IMR-90 (cell line): ENCODE measurements around the gene SPI1. TPM values are rescaled to one million over a fixed set of nuclear protein-coding genes. Genes with fewer than 3 reads are reported as not detected.

Experiments
- ATAC-seq: fragments of 200-7000 bp; cut with Tn5 transposase; 2 replicates; pipeline ENCODE4 v1.9.1; 2020; ENCODE audit warnings: low read depth, mild to moderate bottlenecking, moderate library complexity
- BruUV-seq: library from RNA; stranded (reverse); fragments of 400-500 nt; replicated peaks from 2 replicates; lab custom pipeline; 2021; lab: Mats Ljungman, UMichigan
- CTCF ChIA-PET: fragments of 300-600 bp; formaldehyde crosslinking; extraction: SDS; loops from one replicate; lab custom pipeline; 2021; ENCODE audit warnings: antibody characterized with exemption; lab: Yijun Ruan, JAX
- POLR2A ChIA-PET: fragments of 300-600 bp; sonication (Branson Sonifier 250); formaldehyde crosslinking; loops from one replicate; lab custom pipeline; 2022; ENCODE audit warnings: antibody characterized with exemption; ENCODE audit not compliant: unreplicated experiment; lab: Charles Lee
- DNase-seq: peaks from one replicate; pipeline ENCODE4 v3.0.0; 2013
- H2AFZ ChIP-seq: replicated peaks from 2 replicates; pipeline ENCODE3; 2013; ENCODE audit warnings: low read length, mild to moderate bottlenecking; ENCODE audit not compliant: poor library complexity
- H2AK5ac ChIP-seq: 2 replicates; pipeline ENCODE4 v1.6.1; 2013; ENCODE audit warnings: low read depth, low read length, inconsistent platforms
- H2AK9ac ChIP-seq: replicated peaks from 2 replicates; pipeline ENCODE3; 2013; ENCODE audit warnings: mild to moderate bottlenecking, low read depth, low read length, moderate library complexity; ENCODE audit not compliant: poor library complexity
- H2BK120ac ChIP-seq: 2 replicates; pipeline ENCODE4 v1.6.1; 2013; ENCODE audit warnings: low read depth, low read length, inconsistent platforms
- H2BK15ac ChIP-seq: 3 replicates; pipeline ENCODE4 v1.6.1; 2013; ENCODE audit warnings: low read depth, low read length, inconsistent platforms
- H2BK20ac ChIP-seq: 2 replicates; pipeline ENCODE4 v1.6.1; 2013; ENCODE audit warnings: low read depth, mild to moderate bottlenecking, inconsistent platforms, low read length, moderate library complexity
- H2BK5ac ChIP-seq: 2 replicates; pipeline ENCODE4 v1.6.1; 2013; ENCODE audit warnings: mild to moderate bottlenecking, low read depth, low read length, inconsistent platforms; ENCODE audit not compliant: poor library complexity, severe bottlenecking
- H3K14ac ChIP-seq: replicated peaks from 2 replicates; pipeline ENCODE4 v1.6.1; 2013; ENCODE audit warnings: low read depth, low read length, inconsistent platforms
- H3K18ac ChIP-seq: 2 replicates; pipeline ENCODE4 v1.6.1; 2013; ENCODE audit warnings: low read depth, low read length, control low read depth
- H3K23ac ChIP-seq: 2 replicates; pipeline ENCODE4 v1.6.1; 2013; ENCODE audit warnings: low read depth, low read length, inconsistent platforms
- H3K27ac ChIP-seq: 2 replicates; pipeline ENCODE4 v1.5.1; 2013; ENCODE audit warnings: mild to moderate bottlenecking, control low read depth, low read length; ENCODE audit not compliant: insufficient read depth
- H3K27me3 ChIP-seq: 2 replicates; pipeline ENCODE4 v1.6.1; 2013; ENCODE audit warnings: low read length; ENCODE audit not compliant: control insufficient read depth, insufficient read depth
- H3K36me3 ChIP-seq: 2 replicates; pipeline ENCODE4 v1.6.1; 2013; ENCODE audit warnings: low read length, mixed read lengths; ENCODE audit not compliant: control insufficient read depth, insufficient read depth
- H3K4ac ChIP-seq: 2 replicates; pipeline ENCODE4 v1.6.1; 2013; ENCODE audit warnings: low read depth, low read length, inconsistent platforms
- H3K4me1 ChIP-seq: 2 replicates; pipeline ENCODE4 v1.6.1; 2013; ENCODE audit warnings: low read length, mixed read lengths; ENCODE audit not compliant: control insufficient read depth, insufficient read depth
- H3K4me2 ChIP-seq: 2 replicates; pipeline ENCODE4 v1.6.1; 2013; ENCODE audit warnings: low read depth, mild to moderate bottlenecking, control low read depth, low read length, moderate library complexity
- H3K4me3 ChIP-seq: 2 replicates; pipeline ENCODE4 v1.5.1; 2013; ENCODE audit warnings: low read depth, mild to moderate bottlenecking, control low read depth, low read length, moderate library complexity; ENCODE audit not compliant: insufficient read depth
- H3K56ac ChIP-seq: 2 replicates; pipeline ENCODE4 v1.6.1; 2013; ENCODE audit warnings: low read length, inconsistent platforms; ENCODE audit not compliant: insufficient read depth; ENCODE audit errors: extremely low read depth
- H3K79me1 ChIP-seq, 2 experiments: 2 replicates each; pipeline ENCODE4 v1.6.1; 2013; ENCODE audit warnings: low read length in 2 of 2, inconsistent platforms in 1 of 2, low read depth in 1 of 2
- H3K9ac ChIP-seq: 2 replicates; pipeline ENCODE4 v1.6.1; 2013; ENCODE audit warnings: low read depth, low read length, control low read depth
- H3K9me1 ChIP-seq: 2 replicates; pipeline ENCODE4 v1.6.1; 2013; ENCODE audit warnings: low read length, inconsistent platforms; ENCODE audit not compliant: insufficient read depth
- H3K9me3 ChIP-seq: 2 replicates; pipeline ENCODE4 v1.6.1; 2013; ENCODE audit warnings: low read length; ENCODE audit not compliant: control insufficient read depth, insufficient read depth
- H4K20me1 ChIP-seq: 2 replicates; pipeline ENCODE4 v1.6.1; 2013; ENCODE audit warnings: low read length, inconsistent platforms; ENCODE audit not compliant: insufficient read depth
- H4K5ac ChIP-seq: 2 replicates; pipeline ENCODE4 v1.6.1; 2013; ENCODE audit warnings: mild to moderate bottlenecking, low read depth, low read length, control low read depth
- H4K8ac ChIP-seq, 2 experiments: 2 replicates each; pipeline ENCODE4 v1.6.1; 2013; ENCODE audit warnings: low read depth in 2 of 2, low read length in 2 of 2, control low read depth in 1 of 2, inconsistent platforms in 1 of 2
- H4K91ac ChIP-seq: 2 replicates; pipeline ENCODE4 v1.6.1; 2013; ENCODE audit warnings: low read depth, low read length, inconsistent platforms; ENCODE audit not compliant: insufficient read depth
- BHLHE40 ChIP-seq: fragments of 150-350 bp; IDR thresholded peaks from 2 replicates; pipeline ENCODE4 v1.6.1; 2016; ENCODE audit warnings: mild to moderate bottlenecking, low read depth, low read length
- CHD1 ChIP-seq: IDR thresholded peaks from 2 replicates; pipeline ENCODE4 v1.6.1; 2012; ENCODE audit warnings: low read depth, low read length, improper control_type of control experiment
- CTCF ChIP-seq: conservative IDR thresholded peaks from 2 replicates; pipeline ENCODE4 v1.5.1; 2012; ENCODE audit warnings: mild to moderate bottlenecking, low read depth, low read length, improper control_type of control experiment
- ELK1 ChIP-seq: fragments of 150-350 bp; IDR thresholded peaks from 2 replicates; pipeline ENCODE4 v1.6.1; 2016; ENCODE audit warnings: low read depth, mild to moderate bottlenecking, low read length, moderate library complexity, borderline replicate concordance
- FOS ChIP-seq: fragments of 150-350 bp; IDR thresholded peaks from 2 replicates; pipeline ENCODE4 v1.6.1; 2016; ENCODE audit warnings: low read depth, low read length
- MAFK ChIP-seq: IDR thresholded peaks from 2 replicates; pipeline ENCODE4 v1.6.1; 2012; ENCODE audit warnings: low read depth, low read length, improper control_type of control experiment
- MAZ ChIP-seq: IDR thresholded peaks from 2 replicates; pipeline ENCODE4 v1.6.1; 2012; ENCODE audit warnings: low read depth, mild to moderate bottlenecking, low read length, improper control_type of control experiment, moderate library complexity, borderline replicate concordance
- RAD21 ChIP-seq: IDR thresholded peaks from 2 replicates; pipeline ENCODE4 v1.6.1; 2012; ENCODE audit warnings: low read length, improper control_type of control experiment
- SMC3 ChIP-seq: fragments of 150-350 bp; IDR thresholded peaks from 2 replicates; pipeline ENCODE4 v1.6.1; 2016; ENCODE audit warnings: low read depth, mild to moderate bottlenecking, antibody characterized with exemption, low read length, moderate library complexity
- WGBS, 2 experiments: methylation state at CpG; one replicate each; pipeline versions ENCODE4 v1.1.5 to v1.1.7; 2013; ENCODE audit warnings: missing lambda C conversion rate in 2 of 2; ENCODE audit not compliant: insufficient read length in 1 of 2; ENCODE audit errors: extremely low coverage in 2 of 2; 5-methylcytosine and 5-hydroxymethylcytosine counted together
- dilution Hi-C: fragments of 300-500 bp; cut with HindIII; formaldehyde crosslinking; loops from one replicate; pipeline ENCODE4 v1.14.3; 2018; ENCODE audit warnings: low sequenced_read_pairs; ENCODE audit not compliant: unreplicated experiment
- in situ Hi-C: fragments of 300-500 bp; cut with MboI; formaldehyde crosslinking; loops from 3 replicates; pipeline ENCODE4 v1.14.3; 2019; ENCODE audit warnings: low sequenced_read_pairs, inconsistent platforms, mixed read lengths
- intact Hi-C: fragments of 100-400 bp; cut with micrococcal nuclease; formaldehyde crosslinking; loops from 2 replicates; pipeline ENCODE4 v1.10.0; 2022
- polyA plus RNA-seq, 3 experiments: library from polyadenylated mRNA; depleted of rRNA; stranded (reverse); fragments of >200 nt; gene quantifications; 2 replicates each; pipeline ENCODE4 v1.2.3, GENCODE V29; 2012; ENCODE audit warnings: low replicate concordance in 1 of 3
- total RNA-seq: library from RNA; depleted of rRNA; stranded (reverse); fragments of >200 nt; gene quantifications from 2 replicates; pipeline ENCODE4 v1.2.3, GENCODE V29; 2012

Gene SPI1
- total and polyA plus RNA-seq, 2 of the 4 experiments (the other 2 are of a cell fraction) = not detected

GRCh38 chr11:47331454-47332302 is 46.7 kb downstream of the SPI1 start:
- H4K20me1 ChIP-seq = no peaks in the 10 kb centered on the region
- H3K4me1 ChIP-seq = 0 out of 2 replicates have a peak, but pooled peaks cover 2% of the 10 kb centered on the region
- H4K8ac ChIP-seq = no peak overlapping the region
- no peak overlapping the region for H3K18ac ChIP-seq
- H2AK9ac ChIP-seq = no peak overlapping the region
- no TSS peak for BruUV-seq
- H3K27ac ChIP-seq = no peak overlapping the region
- peaks cover 35% of the 10 kb centered on the region for H3K36me3 ChIP-seq
- intact Hi-C loops = no loop called here
- no peak overlapping the region for H3K4ac ChIP-seq
- H4K5ac ChIP-seq = no peak overlapping the region
- POLR2A ChIA-PET = no interaction called here
- TF ChIP-seq CTCF = no peak
- no peak for TF ChIP-seq ELK1
- TF ChIP-seq RAD21 = no peak
- no peak for TF ChIP-seq SMC3
- no peak for TF ChIP-seq BHLHE40
- no peak for TF ChIP-seq CHD1
- no peak for TF ChIP-seq MAZ
- TF ChIP-seq FOS = no peak
- no peak for TF ChIP-seq MAFK
- no peak overlapping the region for H3K9ac ChIP-seq
- H2AK5ac ChIP-seq = no peak overlapping the region
- no peak overlapping the region for H3K56ac ChIP-seq
- DNase-seq (no peak), ATAC-seq (no peak)
- no peak overlapping the region for H4K91ac ChIP-seq
- no peaks in the 10 kb centered on the region for H3K27me3 ChIP-seq
- H3K23ac ChIP-seq = no peak overlapping the region
- H3K9me3 ChIP-seq = no peaks in the 10 kb centered on the region
- dilution Hi-C loops = no loop called here
- H2BK20ac ChIP-seq = no peak overlapping the region
- CTCF ChIA-PET = no interaction called here
- H3K4me2 ChIP-seq = no peak overlapping the region
- H2BK15ac ChIP-seq = no peak overlapping the region
- no peak overlapping the region for H2BK120ac ChIP-seq
- WGBS, 2 experiments = 91% methylated on average over 9 of the region's 21 CpGs; no CpG with 5 or more reads in 1 of the 2 experiments
- H3K14ac ChIP-seq = no peak overlapping the region
- in situ Hi-C loops = no loop called here
- H3K9me1 ChIP-seq = no peaks in the 10 kb centered on the region
- no peak overlapping the region for H3K4me3 ChIP-seq
- H2AFZ ChIP-seq = no peak overlapping the region
- no peaks in the 10 kb centered on the region for H3K79me1 ChIP-seq
- no peak overlapping the region for H2BK5ac ChIP-seq
